Kidney (tissue), 14 donors: ENCODE data around the gene FGD3. TPM values are rescaled to one million over a fixed set of nuclear protein-coding genes. Genes with fewer than 3 reads are reported as not detected.

Source experiments
- DNase-seq, 5 donors: peaks; one replicate each; pipeline ENCODE4 v3.0.0-alpha.2; 2013 to 2020
- FAIRE-seq: peaks from 2 replicates; lab custom pipeline; 2012; peaks lifted over from hg19 to GRCh38; lab: Jason Lieb, UNC
- H3K27ac ChIP-seq, 2 donors: one replicate each; pipeline ENCODE4 v1.7.0; 2013; ENCODE audit warnings: low read depth in 2 of 2, low read length in 2 of 2, inconsistent platforms in 1 of 2
- H3K27me3 ChIP-seq: one replicate; pipeline ENCODE4 v1.7.1; 2013; ENCODE audit warnings: low read length, inconsistent platforms; ENCODE audit not compliant: control insufficient read depth, insufficient read depth
- H3K36me3 ChIP-seq, 3 donors: one replicate each; pipeline versions ENCODE4 v1.7.0 to v1.7.1; 2013; ENCODE audit warnings: low read length in 3 of 3, control low read depth in 1 of 3, inconsistent platforms in 1 of 3; ENCODE audit not compliant: insufficient read depth in 3 of 3, control insufficient read depth in 2 of 3
- H3K4me1 ChIP-seq, 3 donors: one replicate each; pipeline versions ENCODE4 v1.7.0 to v1.7.1; 2013; ENCODE audit warnings: low read length in 3 of 3, inconsistent platforms in 1 of 3, low read depth in 1 of 3; ENCODE audit not compliant: control insufficient read depth in 2 of 3, insufficient read depth in 2 of 3
- H3K4me3 ChIP-seq, 3 donors: one replicate each; pipeline versions ENCODE4 v1.7.0 to v1.8.1; 2013; ENCODE audit warnings: low read length in 3 of 3, control low read depth in 1 of 3, inconsistent platforms in 1 of 3
- H3K9ac ChIP-seq, 3 donors: one replicate each; pipeline versions ENCODE4 v1.7.0 to v1.7.1; 2013; ENCODE audit warnings: low read length in 3 of 3, control low read depth in 1 of 3, inconsistent platforms in 1 of 3
- H3K9me3 ChIP-seq, 3 donors: one replicate each; pipeline versions ENCODE4 v1.7.0 to v1.7.1; 2013; ENCODE audit warnings: low read length in 3 of 3, control low read depth in 1 of 3, inconsistent platforms in 1 of 3; ENCODE audit not compliant: control insufficient read depth in 2 of 3, insufficient read depth in 1 of 3
- CTCF ChIP-seq: IDR thresholded peaks from 3 replicates; pipeline ENCODE4 v1.5.1; 2012; ENCODE audit warnings: mild to moderate bottlenecking, moderate library complexity, borderline replicate concordance; ENCODE audit not compliant: insufficient read depth; ENCODE audit errors: extremely low read depth
- intact Hi-C: fragments of 100-400 bp; cut with DNase I; formaldehyde crosslinking; loops from one replicate; pipeline ENCODE4 v1.11.1; 2022
- polyA plus RNA-seq: library from polyadenylated mRNA; stranded (reverse); fragments of 350-450 nt; fragmentation: Illumina TruSeq; extraction: RNeasy Lipid Tissue Mini Kit (QIAGEN cat#74804); gene quantifications from one replicate; pipeline ENCODE4 v1.2.3, GENCODE V29; 2014; ENCODE audit warnings: low read depth, low replicate concordance; ENCODE audit not compliant: insufficient read depth
- total RNA-seq: library from RNA; stranded (reverse); fragmentation: NEBNext Ultra II Directional; extraction: Animal tissue kit (Norgen Biotek cat#: 25700); gene quantifications from one replicate; pipeline ENCODE4 v1.2.1, GENCODE V29; 2021
- donor health status: control.
- donor health status: control.
- donor health status: control.
- donor health status: control.
- donor health status: control.
- donor health status: DM: yes; HTN: yes; CAD: no.
- donor health status: Normal renal cell carcinoma (clear cell type).

The FGD3 gene
- total and polyA plus RNA-seq, 2 donors from 2014 or later: 7.4 to 12.1 TPM

- Histone ChIP-seq H3K27me3 (no peaks in the 10 kb centered on the region), H3K27ac (no peak overlapping the region), H3K9me3 (no peaks in the 10 kb centered on the region), H3K36me3 (no peaks in the 10 kb centered on the region), H3K9ac (no peak overlapping the region), H3K4me3 (no peak overlapping the region), H3K4me1 (peaks cover 0 to 4% (median 0%) of the 10 kb centered on the region in 3 donors)
- no peak for TF ChIP-seq CTCF
- no peak for DNase-seq
- no peak for FAIRE-seq
- intact Hi-C loops: no loop called here
Measured at GRCh38 chr9:92949266-92949982, 2.1 kb downstream of the FGD3 start.

GRCh38 chr9:92950359-92950955, 3.1 kb downstream of the FGD3 start:
- Histone ChIP-seq H3K4me3 (no peak overlapping the region), H3K27ac (no peak overlapping the region), H3K36me3 (no peaks in the 10 kb centered on the region), H3K9ac (no peak overlapping the region), H3K9me3 (no peaks in the 10 kb centered on the region), H3K27me3 (no peaks in the 10 kb centered on the region), H3K4me1 (peaks cover 0 to 4% (median 0%) of the 10 kb centered on the region in 3 donors)
- DNase-seq (no peak), FAIRE-seq (no peak)
- no peak for TF ChIP-seq CTCF
- intact Hi-C loops: no loop called here

DNA sequence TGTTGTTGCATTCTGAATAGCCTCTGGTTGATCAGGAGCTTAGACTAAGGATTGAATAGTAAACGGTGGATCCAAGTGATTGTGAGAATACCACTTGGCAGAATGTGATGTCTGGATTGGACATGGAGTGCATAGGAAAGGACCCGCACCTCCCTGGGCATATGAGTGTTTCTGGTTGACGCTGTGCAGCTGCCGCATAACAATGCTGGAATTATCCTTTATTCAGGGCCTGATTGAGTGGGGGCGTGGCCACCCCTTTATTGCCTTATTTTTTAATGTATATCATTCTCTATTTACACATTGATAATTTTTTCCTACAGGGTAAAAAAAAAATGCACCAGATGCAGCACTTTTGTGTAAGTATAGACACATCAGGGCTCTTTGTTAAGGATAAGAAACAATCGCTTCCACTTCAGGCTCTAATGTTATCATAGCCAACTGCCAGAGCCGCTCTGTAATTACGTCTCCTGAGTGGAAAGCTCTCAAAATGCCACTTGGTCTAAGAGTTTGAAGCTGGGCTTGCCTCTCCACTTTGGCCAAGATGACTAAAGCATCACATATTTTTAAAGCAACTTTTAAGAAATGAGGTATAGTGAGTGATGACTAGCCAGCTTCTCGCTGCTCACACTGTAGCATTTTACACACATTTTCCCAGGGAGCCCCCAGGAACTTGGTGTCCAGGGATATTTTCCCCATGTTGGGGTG, 5.7 kb downstream of the FGD3 start:
- no peaks in the 10 kb centered on the region for H3K4me1 ChIP-seq
- no peaks in the 10 kb centered on the region for H3K9me3 ChIP-seq
- DNase-seq (no peak), FAIRE-seq (no peak)
- intact Hi-C loops: no loop called here
- no peak overlapping the region for H3K4me3 ChIP-seq
- H3K27ac ChIP-seq: no peak overlapping the region
- H3K36me3 ChIP-seq: no peaks in the 10 kb centered on the region
- no peak for TF ChIP-seq CTCF
- no peaks in the 10 kb centered on the region for H3K27me3 ChIP-seq
- no peak overlapping the region for H3K9ac ChIP-seq
